Measurements from ENCODE around the gene HEXD.
"Not testable (repeated sequence)": the region's sequence is repeated elsewhere in the genome, so short reads cannot be mapped to it uniquely, and the experiment has no call there.

HEXD gene

GRCh38 chr17:82418001-82418986, at the start of gene HEXD, which contains the start of gene OGFOD3:
HEXD (plus strand) TSS chr17:82418347; CDS start chr17:82419800, 1,453 bp downstream.
OGFOD3 (minus strand) TSS chr17:82418586; CDS start chr17:82418485, 101 bp downstream.
- Histone ChIP-seq H3K27me3 (no peaks in the 10 kb centered on the region), H3K9me3 (no peaks in the 10 kb centered on the region), H3K4me2 (peak within 1 kb of the TSS; percentile 93), H4K20me1 (peaks cover 48% of the 10 kb centered on the region), H3K4me3 (peak within 1 kb of the TSS; percentile 89), H3K36me3 (peaks cover 42% of the 10 kb centered on the region), H3K4me1 (peaks cover 46% of the 10 kb centered on the region), H3K27ac (peak within 1 kb of the TSS; percentile 93), H3K9ac (peak within 1 kb of the TSS; percentile 90)
- no peak for TF ChIP-seq Cebpa-rat (IDR thresholded peaks at IDR 0.05)

- H3K9ac ChIP-seq = no peak overlapping the region
- no peak for TF ChIP-seq Cebpa-rat (IDR thresholded peaks at IDR 0.05)
- no peak overlapping the region for H3K4me2 ChIP-seq
Observed at GRCh38 chr17:82369211-82369610, 48.9 kb upstream of the HEXD start.

GRCh38 chr17:82370471-82371332, 47.4 kb upstream of the HEXD start:
- TF ChIP-seq Cebpa-rat (IDR thresholded peaks at IDR 0.05) = no peak
- H3K4me2 ChIP-seq = peak overlapping the region; percentile 80
- H3K4me3 ChIP-seq = peak overlapping the region; percentile 54
- H3K9me3 ChIP-seq = no peaks in the 10 kb centered on the region
- peaks cover 62% of the 10 kb centered on the region for H3K27me3 ChIP-seq
- H3K36me3 ChIP-seq = no peaks in the 10 kb centered on the region
- peaks cover 23% of the 10 kb centered on the region for H4K20me1 ChIP-seq
- peaks cover 52% of the 10 kb centered on the region for H3K4me1 ChIP-seq
- 0 out of 2 replicates have a peak overlapping the region, but pooled peaks have one; percentile 36 for H3K27ac ChIP-seq
- H3K9ac ChIP-seq = no peak overlapping the region

More at GRCh38 chr17:82369211-82369610, 48.9 kb upstream of the HEXD start:
- H3K9me3 ChIP-seq = no peaks in the 10 kb centered on the region
- no peak overlapping the region for H3K4me3 ChIP-seq
- peaks cover 46% of the 10 kb centered on the region for H3K4me1 ChIP-seq
- peaks cover 51% of the 10 kb centered on the region for H3K27me3 ChIP-seq
- no peaks in the 10 kb centered on the region for H3K36me3 ChIP-seq
- peaks cover 23% of the 10 kb centered on the region for H4K20me1 ChIP-seq
- H3K27ac ChIP-seq = no peak overlapping the region

- no peak within 1 kb of the TSS for H3K9ac ChIP-seq
- no peaks in the 10 kb centered on the region for H3K9me3 ChIP-seq
- peaks cover 52% of the 10 kb centered on the region for H3K4me1 ChIP-seq
- H3K4me2 ChIP-seq = peak within 1 kb of the TSS; percentile 80
- 0 out of 2 replicates have a peak within 1 kb of the TSS, but pooled peaks have one; percentile 36 for H3K27ac ChIP-seq
- H4K20me1 ChIP-seq = peaks cover 23% of the 10 kb centered on the region
- H3K27me3 ChIP-seq = peaks cover 65% of the 10 kb centered on the region
- peak within 1 kb of the TSS; percentile 54 for H3K4me3 ChIP-seq
- TF ChIP-seq Cebpa-rat (IDR thresholded peaks at IDR 0.05) = no peak
- H3K36me3 ChIP-seq = no peaks in the 10 kb centered on the region
Observed at GRCh38 chr17:82371333-82372248, 46.6 kb upstream of the HEXD start, which contains the start of gene UTS2R. UTS2R (plus strand) TSS chr17:82371765; CDS start chr17:82374325, 2,560 bp downstream.

- Histone ChIP-seq H3K9me3 (no peaks in the 10 kb centered on the region), H3K4me2 (peak overlapping the region; percentile 40), H3K36me3 (no peaks in the 10 kb centered on the region), H3K27ac (no peak overlapping the region), H3K4me1 (peaks cover 52% of the 10 kb centered on the region), H3K27me3 (peaks cover 65% of the 10 kb centered on the region), H4K20me1 (peaks cover 23% of the 10 kb centered on the region), H3K9ac (no peak overlapping the region), H3K4me3 (no peak overlapping the region)
- no peak for TF ChIP-seq Cebpa-rat (IDR thresholded peaks at IDR 0.05)
Observed at GRCh38 chr17:82372249-82373071, 45.7 kb upstream of the HEXD start.

- peaks cover 23% of the 10 kb centered on the region for H4K20me1 ChIP-seq
- not testable (repeated sequence) for H3K9me3 ChIP-seq, H3K27ac ChIP-seq, H3K9ac ChIP-seq, H3K36me3 ChIP-seq, H3K4me3 ChIP-seq
- peaks cover 71% of the 10 kb centered on the region for H3K27me3 ChIP-seq
- peaks cover 52% of the 10 kb centered on the region for H3K4me1 ChIP-seq
- H3K4me2 ChIP-seq = peak overlapping the region; percentile 40
Observed at GRCh38 chr17:82373072-82373452, 45.1 kb upstream of the HEXD start.

- Histone ChIP-seq H3K4me2 (peak overlapping the region; percentile 43), H4K20me1 (peaks cover 23% of the 10 kb centered on the region), H3K27ac (no peak overlapping the region), H3K4me1 (peaks cover 52% of the 10 kb centered on the region), H3K9ac (no peak overlapping the region), H3K4me3 (no peak overlapping the region), H3K9me3 (no peaks in the 10 kb centered on the region), H3K27me3 (peaks cover 80% of the 10 kb centered on the region), H3K36me3 (no peaks in the 10 kb centered on the region)
- TF ChIP-seq Cebpa-rat (IDR thresholded peaks at IDR 0.05) = no peak
Observed at GRCh38 chr17:82373731-82374625, 44.2 kb upstream of the HEXD start.

All from BLaER1 (cell line).